DND-41 (cell line): ENCODE results near the gene LAPTM4A.

Experiments used
- ATAC-seq: fragments of 200-7000 bp; cut with Tn5 transposase; 3 replicates; pipeline ENCODE4 v1.9.1; 2021; ENCODE audit warnings: low read depth; ENCODE audit not compliant: insufficient read depth
- DNase-seq: peaks from one replicate; pipeline ENCODE4 v3.0.0-alpha.2; 2020
- H2AFZ ChIP-seq: 2 replicates; pipeline ENCODE4 v1.6.0; 2012; ENCODE audit warnings: low read depth, low read length
- H3K27ac ChIP-seq: 2 replicates; pipeline ENCODE4 v1.5.1; 2012; ENCODE audit warnings: low read length, inconsistent platforms
- H3K27me3 ChIP-seq: fragments of 200-600 bp; sonication (generic); 2 replicates; pipeline ENCODE4 v1.6.0; 2012; ENCODE audit warnings: low read length, mild to moderate bottlenecking, inconsistent platforms; ENCODE audit not compliant: insufficient read depth, poor library complexity
- H3K36me3 ChIP-seq: 2 replicates; pipeline ENCODE4 v1.5.1; 2012; ENCODE audit warnings: low read length, inconsistent platforms; ENCODE audit not compliant: insufficient read depth
- H3K4me1 ChIP-seq: 2 replicates; pipeline ENCODE4 v1.5.1; 2012; ENCODE audit warnings: mild to moderate bottlenecking, low read length; ENCODE audit not compliant: insufficient read depth
- H3K4me2 ChIP-seq: 2 replicates; pipeline ENCODE4 v1.6.0; 2012; ENCODE audit warnings: mild to moderate bottlenecking, moderate library complexity, low read length, inconsistent platforms; ENCODE audit not compliant: insufficient read depth
- H3K4me3 ChIP-seq, 2 experiments: fragments of 200-600 bp in 1 of 2; shearing (Covaris generic) in 1 of 2; 2 replicates each; pipeline ENCODE4 v1.5.1; 2012 to 2016; ENCODE audit warnings: inconsistent platforms in 2 of 2, low read length in 2 of 2, mild to moderate bottlenecking in 2 of 2, low read depth in 1 of 2, moderate library complexity in 1 of 2
- H3K79me2 ChIP-seq: 2 replicates; pipeline ENCODE4 v1.6.0; 2012; ENCODE audit warnings: low read length, inconsistent platforms; ENCODE audit not compliant: insufficient read depth
- H3K9ac ChIP-seq: 2 replicates; pipeline ENCODE4 v1.6.0; 2012; ENCODE audit warnings: low read depth, mild to moderate bottlenecking, inconsistent platforms, low read length, moderate library complexity
- H3K9me3 ChIP-seq: 2 replicates; pipeline ENCODE4 v1.5.1; 2012; ENCODE audit warnings: low read length, moderate library complexity, mild to moderate bottlenecking, inconsistent platforms; ENCODE audit not compliant: insufficient read depth, severe bottlenecking
- H4K20me1 ChIP-seq: 2 replicates; pipeline ENCODE4 v1.6.0; 2012; ENCODE audit warnings: low read length; ENCODE audit not compliant: insufficient read depth
- EZH2 ChIP-seq: IDR thresholded peaks from 3 replicates; pipeline ENCODE4 v1.6.1; 2012; ENCODE audit warnings: borderline replicate concordance, low read depth, mild to moderate bottlenecking, moderate library complexity, low read length, inconsistent platforms; ENCODE audit not compliant: severe bottlenecking
- TF ChIP-seq, protein P1 (sequence below): IDR thresholded peaks from 2 replicates; pipeline ENCODE4 v1.5.1; 2012; ENCODE audit warnings: borderline replicate concordance, low read length, moderate library complexity, mild to moderate bottlenecking; ENCODE audit not compliant: poor library complexity, severe bottlenecking; ENCODE audit errors: extremely low read depth

LAPTM4A gene

GRCh38 chr2:19989667-19990415, 61.6 kb downstream of the LAPTM4A start, which contains the start of gene WDR35:
Gene WDR35, minus strand, starts transcription at chr2:19990105. Its CDS starts 90 bp downstream, at chr2:19990015.
- Histone ChIP-seq H3K4me1 (no peaks in the 10 kb centered on the region), H2AFZ (no peak within 1 kb of the TSS), H3K4me3 (no peak within 1 kb of the TSS), H3K27ac (no peak within 1 kb of the TSS), H3K36me3 (no peaks in the 10 kb centered on the region), H3K9ac (no peak within 1 kb of the TSS), H3K27me3 (peaks cover 6% of the 10 kb centered on the region), H3K9me3 (no peaks in the 10 kb centered on the region), H3K79me2 (no peaks in the 10 kb centered on the region), H4K20me1 (no peaks in the 10 kb centered on the region), H3K4me2 (no peak within 1 kb of the TSS)
- DNase-seq, result no peak
- ATAC-seq, result no peak
- no peak for TF ChIP-seq EZH2
- TF ChIP-seq, protein P1, sequence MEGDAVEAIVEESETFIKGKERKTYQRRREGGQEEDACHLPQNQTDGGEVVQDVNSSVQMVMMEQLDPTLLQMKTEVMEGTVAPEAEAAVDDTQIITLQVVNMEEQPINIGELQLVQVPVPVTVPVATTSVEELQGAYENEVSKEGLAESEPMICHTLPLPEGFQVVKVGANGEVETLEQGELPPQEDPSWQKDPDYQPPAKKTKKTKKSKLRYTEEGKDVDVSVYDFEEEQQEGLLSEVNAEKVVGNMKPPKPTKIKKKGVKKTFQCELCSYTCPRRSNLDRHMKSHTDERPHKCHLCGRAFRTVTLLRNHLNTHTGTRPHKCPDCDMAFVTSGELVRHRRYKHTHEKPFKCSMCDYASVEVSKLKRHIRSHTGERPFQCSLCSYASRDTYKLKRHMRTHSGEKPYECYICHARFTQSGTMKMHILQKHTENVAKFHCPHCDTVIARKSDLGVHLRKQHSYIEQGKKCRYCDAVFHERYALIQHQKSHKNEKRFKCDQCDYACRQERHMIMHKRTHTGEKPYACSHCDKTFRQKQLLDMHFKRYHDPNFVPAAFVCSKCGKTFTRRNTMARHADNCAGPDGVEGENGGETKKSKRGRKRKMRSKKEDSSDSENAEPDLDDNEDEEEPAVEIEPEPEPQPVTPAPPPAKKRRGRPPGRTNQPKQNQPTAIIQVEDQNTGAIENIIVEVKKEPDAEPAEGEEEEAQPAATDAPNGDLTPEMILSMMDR, result no peak

DNA sequence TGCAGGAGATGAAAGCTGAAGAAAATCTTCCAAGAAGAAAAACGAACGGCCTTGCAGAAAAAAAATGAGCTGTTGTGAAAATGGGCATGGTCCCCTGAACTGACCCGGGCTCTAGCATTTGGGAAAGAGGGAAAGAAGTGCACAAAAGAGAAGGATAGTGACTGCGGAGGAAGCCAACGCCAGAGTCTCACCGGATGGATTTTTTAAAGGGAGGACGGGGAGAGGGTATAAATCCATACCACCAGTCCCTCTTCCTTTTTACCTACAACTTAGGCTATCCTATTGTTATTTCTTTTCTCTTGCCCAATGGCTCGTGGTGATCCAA, 62.1 kb downstream of the LAPTM4A start:
- DNase-seq (no peak), ATAC-seq (no peak)
- Histone ChIP-seq H3K27me3 (peaks cover 6% of the 10 kb centered on the region), H3K4me3 (no peak overlapping the region), H3K9me3 (no peaks in the 10 kb centered on the region), H3K4me1 (no peaks in the 10 kb centered on the region), H3K4me2 (no peak overlapping the region), H3K27ac (no peak overlapping the region), H3K79me2 (no peaks in the 10 kb centered on the region), H2AFZ (no peak overlapping the region), H3K36me3 (no peaks in the 10 kb centered on the region), H3K9ac (no peak overlapping the region), H4K20me1 (no peaks in the 10 kb centered on the region)
- no peak for TF ChIP-seq EZH2
- TF ChIP-seq, protein P1, result no peak

DNA sequence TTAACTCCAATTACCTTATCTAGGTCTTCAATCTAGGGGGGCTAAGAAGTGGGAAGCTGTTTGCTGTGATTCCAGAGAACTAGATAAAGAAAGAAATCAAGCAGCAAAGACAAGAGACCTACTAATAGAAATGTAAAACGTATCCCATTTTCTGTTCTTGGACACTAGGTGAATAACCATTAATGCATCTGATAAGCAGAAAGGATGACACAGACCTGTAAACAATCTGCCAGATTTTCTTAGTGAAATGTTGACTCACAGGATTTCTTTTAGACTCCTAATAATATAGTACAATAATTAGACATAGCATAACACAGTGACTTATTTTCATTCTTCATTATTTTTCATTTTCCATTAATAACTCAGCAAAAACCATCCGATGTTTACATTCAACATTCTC, 62.8 kb downstream of the LAPTM4A start:
- H2AFZ ChIP-seq, result no peak overlapping the region

More for the DNA sequence above, 62.8 kb downstream of the LAPTM4A start:
- DNase-seq (no peak), ATAC-seq (no peak)
- no peak for TF ChIP-seq EZH2
- TF ChIP-seq, protein P1, result no peak
- Histone ChIP-seq H3K36me3 (no peaks in the 10 kb centered on the region), H3K9me3 (no peaks in the 10 kb centered on the region), H3K9ac (no peak overlapping the region), H3K4me1 (no peaks in the 10 kb centered on the region), H3K4me3 (no peak overlapping the region), H3K4me2 (no peak overlapping the region), H4K20me1 (no peaks in the 10 kb centered on the region), H3K27ac (no peak overlapping the region), H3K79me2 (no peaks in the 10 kb centered on the region), H3K27me3 (no peaks in the 10 kb centered on the region)
